ENCODE results near the gene VWDE.

GRCh38 chr7:12391922-12392615, 11.6 kb downstream of the VWDE start:
- TF ChIP-seq, protein P1, sequence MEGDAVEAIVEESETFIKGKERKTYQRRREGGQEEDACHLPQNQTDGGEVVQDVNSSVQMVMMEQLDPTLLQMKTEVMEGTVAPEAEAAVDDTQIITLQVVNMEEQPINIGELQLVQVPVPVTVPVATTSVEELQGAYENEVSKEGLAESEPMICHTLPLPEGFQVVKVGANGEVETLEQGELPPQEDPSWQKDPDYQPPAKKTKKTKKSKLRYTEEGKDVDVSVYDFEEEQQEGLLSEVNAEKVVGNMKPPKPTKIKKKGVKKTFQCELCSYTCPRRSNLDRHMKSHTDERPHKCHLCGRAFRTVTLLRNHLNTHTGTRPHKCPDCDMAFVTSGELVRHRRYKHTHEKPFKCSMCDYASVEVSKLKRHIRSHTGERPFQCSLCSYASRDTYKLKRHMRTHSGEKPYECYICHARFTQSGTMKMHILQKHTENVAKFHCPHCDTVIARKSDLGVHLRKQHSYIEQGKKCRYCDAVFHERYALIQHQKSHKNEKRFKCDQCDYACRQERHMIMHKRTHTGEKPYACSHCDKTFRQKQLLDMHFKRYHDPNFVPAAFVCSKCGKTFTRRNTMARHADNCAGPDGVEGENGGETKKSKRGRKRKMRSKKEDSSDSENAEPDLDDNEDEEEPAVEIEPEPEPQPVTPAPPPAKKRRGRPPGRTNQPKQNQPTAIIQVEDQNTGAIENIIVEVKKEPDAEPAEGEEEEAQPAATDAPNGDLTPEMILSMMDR (IDR thresholded peaks at IDR 0.05) = no peak
- TF ChIP-seq EHMT2 (IDR thresholded peaks at IDR 0.05; ENCODE audit: low read depth) = no peak
- TF ChIP-seq RAD21 (conservative IDR thresholded peaks at IDR 0.05 in 1 of 2, IDR thresholded peaks at IDR 0.05 in 1 of 2) = no peak
- TF ChIP-seq, protein P2, sequence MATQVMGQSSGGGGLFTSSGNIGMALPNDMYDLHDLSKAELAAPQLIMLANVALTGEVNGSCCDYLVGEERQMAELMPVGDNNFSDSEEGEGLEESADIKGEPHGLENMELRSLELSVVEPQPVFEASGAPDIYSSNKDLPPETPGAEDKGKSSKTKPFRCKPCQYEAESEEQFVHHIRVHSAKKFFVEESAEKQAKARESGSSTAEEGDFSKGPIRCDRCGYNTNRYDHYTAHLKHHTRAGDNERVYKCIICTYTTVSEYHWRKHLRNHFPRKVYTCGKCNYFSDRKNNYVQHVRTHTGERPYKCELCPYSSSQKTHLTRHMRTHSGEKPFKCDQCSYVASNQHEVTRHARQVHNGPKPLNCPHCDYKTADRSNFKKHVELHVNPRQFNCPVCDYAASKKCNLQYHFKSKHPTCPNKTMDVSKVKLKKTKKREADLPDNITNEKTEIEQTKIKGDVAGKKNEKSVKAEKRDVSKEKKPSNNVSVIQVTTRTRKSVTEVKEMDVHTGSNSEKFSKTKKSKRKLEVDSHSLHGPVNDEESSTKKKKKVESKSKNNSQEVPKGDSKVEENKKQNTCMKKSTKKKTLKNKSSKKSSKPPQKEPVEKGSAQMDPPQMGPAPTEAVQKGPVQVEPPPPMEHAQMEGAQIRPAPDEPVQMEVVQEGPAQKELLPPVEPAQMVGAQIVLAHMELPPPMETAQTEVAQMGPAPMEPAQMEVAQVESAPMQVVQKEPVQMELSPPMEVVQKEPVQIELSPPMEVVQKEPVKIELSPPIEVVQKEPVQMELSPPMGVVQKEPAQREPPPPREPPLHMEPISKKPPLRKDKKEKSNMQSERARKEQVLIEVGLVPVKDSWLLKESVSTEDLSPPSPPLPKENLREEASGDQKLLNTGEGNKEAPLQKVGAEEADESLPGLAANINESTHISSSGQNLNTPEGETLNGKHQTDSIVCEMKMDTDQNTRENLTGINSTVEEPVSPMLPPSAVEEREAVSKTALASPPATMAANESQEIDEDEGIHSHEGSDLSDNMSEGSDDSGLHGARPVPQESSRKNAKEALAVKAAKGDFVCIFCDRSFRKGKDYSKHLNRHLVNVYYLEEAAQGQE (IDR thresholded peaks at IDR 0.05) = no peak
- TF ChIP-seq POLR2A (IDR thresholded peaks at IDR 0.05; ENCODE audit: low read length) = no peak
